ENCODE measurements around the gene PSMB7. TPM values are rescaled to one million over a fixed set of nuclear protein-coding genes. Genes with fewer than 3 reads are reported as not detected.

PSMB7 gene
- total RNA-seq, 1 donor from 2014 or later, result 173 TPM

DNA sequence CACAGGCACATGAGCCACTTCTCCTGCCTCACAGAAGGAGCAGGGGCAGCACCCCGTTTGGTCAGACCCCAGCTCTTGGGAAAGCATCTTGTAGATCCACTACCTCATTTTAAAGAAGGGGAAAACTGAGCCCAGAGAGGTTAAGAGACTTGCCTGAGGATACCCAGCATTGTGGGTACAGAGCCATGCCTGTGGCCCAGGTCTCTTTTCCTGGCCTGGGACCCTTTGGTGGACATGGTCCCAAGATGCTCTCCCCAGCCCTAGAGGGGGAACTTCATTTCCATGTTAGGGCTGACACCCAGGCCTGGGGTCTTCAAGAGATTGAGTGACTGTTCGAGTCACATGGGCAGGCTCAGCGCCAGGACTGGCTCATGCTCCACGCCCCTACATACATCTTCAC, 93.3 kb downstream of the PSMB7 start:
- intact Hi-C loops (cut with micrococcal nuclease), result no loop called here
- DNase-seq (no peak), ATAC-seq (no peak)

GRCh38 chr9:124321416-124321815, 93.8 kb downstream of the PSMB7 start:
- ATAC-seq (no peak), DNase-seq (no peak)
- intact Hi-C loops (cut with micrococcal nuclease), result no loop called here

- intact Hi-C loops (cut with micrococcal nuclease), result no loop called here
- DNase-seq, result peak; percentile 76
- ATAC-seq, result peak; percentile 92
Measured at GRCh38 chr9:124320062-124320973, 94.9 kb downstream of the PSMB7 start.

DNA sequence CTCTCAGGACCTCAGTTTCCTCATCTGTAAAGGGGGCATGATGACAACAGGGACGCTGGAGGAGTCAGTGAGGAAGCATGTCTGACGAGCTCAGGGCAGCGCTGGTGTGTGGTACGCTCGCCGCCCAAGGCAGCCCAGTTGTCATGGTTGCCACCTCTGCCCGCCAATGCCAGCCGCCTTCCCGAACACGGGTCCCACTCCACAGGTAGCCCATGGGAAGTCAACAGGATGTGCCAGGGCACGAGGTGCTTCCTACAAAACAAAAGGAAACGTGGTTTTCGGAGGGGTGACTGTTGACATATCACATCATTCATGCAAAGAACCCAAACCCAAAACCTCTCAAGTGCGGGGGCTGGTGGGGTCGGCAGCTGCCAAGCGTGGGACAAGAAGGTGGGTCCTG, 99.4 kb downstream of the PSMB7 start:
- intact Hi-C loops (cut with micrococcal nuclease), result no loop called here
- DNase-seq (no peak), ATAC-seq (no peak)

DNA sequence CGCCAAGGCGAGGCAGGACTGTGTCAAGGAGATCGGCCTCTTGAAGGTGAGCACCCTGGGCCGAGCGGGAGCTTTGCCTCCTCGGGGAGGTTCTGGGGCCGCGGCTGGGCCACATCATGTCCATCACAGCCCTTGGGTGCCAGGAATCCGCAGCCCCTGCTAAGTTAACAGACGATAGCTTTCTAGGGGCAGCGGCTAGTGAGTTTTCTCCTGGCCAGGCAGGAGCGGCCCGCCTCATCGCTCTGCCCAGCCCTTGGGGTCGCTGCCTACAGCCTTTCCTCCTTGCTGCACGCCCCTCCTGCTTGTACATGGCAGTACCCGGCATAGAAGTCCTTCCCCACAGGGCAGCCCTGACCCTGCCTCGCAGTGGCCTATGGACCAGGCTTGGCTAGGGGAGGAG, 101.3 kb downstream of the PSMB7 start:
- intact Hi-C loops (cut with micrococcal nuclease), result no loop called here
- DNase-seq, result no peak
- no peak for ATAC-seq

- DNase-seq (no peak), ATAC-seq (no peak)
- intact Hi-C loops (cut with micrococcal nuclease), result no loop called here
Measured at GRCh38 chr9:124312290-124313265, 102.7 kb downstream of the PSMB7 start.

DNA sequence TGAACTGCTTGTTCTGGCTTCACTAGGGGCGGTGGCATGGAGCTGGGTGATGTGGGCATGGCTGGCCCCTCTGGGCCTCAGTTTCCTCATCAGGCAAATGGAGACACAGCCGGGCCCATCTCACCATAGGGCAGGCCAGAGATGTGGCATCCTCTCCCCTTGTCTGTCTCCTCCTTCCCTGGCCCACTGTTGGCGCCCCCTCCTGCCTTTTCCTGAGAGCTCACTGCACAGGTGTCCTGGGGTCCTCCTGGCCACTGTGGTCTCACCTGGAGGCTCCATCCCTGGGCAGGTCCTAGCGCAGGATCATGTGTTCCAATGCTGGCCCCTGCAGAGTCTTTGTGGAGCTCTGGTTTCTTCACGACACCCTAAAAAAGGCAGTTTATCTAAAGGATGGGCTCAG, 104.0 kb downstream of the PSMB7 start:
- no peak for ATAC-seq
- no peak for DNase-seq
- intact Hi-C loops (cut with micrococcal nuclease), result no loop called here

GRCh38 chr9:124309667-124310084, 105.6 kb downstream of the PSMB7 start:
- intact Hi-C loops (cut with micrococcal nuclease), result no loop called here
- DNase-seq, result no peak
- peak; percentile 73 for ATAC-seq

DNA sequence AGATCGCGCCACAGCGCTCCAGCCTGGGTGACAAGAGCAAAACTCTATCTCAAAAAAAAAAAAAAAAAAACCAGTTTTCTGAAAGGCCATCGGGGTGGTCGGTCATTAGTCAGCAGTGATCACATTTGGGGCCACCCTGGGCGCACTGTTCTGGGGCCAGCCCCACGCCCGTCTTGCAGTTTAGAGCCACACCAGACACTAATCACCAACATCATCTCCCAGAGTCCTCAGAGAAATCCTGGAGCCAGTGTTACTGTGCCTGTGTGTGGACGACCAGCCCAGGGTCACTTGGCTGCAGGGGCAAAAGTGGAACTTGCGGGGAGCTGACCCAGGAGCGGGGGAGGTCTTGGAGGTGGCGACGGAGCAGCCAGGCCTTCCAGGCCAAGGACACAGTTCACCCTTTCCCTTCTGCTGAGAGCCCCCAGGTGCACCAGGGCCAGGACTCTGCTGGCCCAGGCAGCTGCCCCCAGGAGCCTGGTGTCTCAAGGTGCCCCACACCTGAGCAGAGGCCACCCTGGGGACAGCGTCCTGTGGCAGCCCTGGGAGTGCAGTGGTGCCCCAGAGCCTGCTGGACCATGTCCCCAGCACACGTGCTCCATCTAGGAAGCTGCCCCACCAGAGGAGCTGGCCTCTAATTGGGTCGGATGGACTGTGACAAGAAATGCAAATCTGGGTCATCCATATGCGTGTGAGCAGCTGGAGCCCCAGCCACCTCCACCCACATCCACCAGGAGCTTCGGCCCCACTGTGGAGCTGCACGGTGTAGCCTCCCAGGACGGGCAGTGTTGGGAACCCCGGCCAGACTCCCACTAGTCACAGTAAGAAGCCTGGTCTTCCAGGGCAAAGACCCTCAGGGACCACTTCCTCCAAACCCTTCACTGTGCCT, 106.4 kb downstream of the PSMB7 start:
- DNase-seq, result no peak
- no peak for ATAC-seq
- intact Hi-C loops (cut with micrococcal nuclease), result no loop called here

- intact Hi-C loops (cut with micrococcal nuclease), result no loop called here
- ATAC-seq, result no peak
- DNase-seq, result no peak
Measured at GRCh38 chr9:124307379-124308030, 107.7 kb downstream of the PSMB7 start.

DNA sequence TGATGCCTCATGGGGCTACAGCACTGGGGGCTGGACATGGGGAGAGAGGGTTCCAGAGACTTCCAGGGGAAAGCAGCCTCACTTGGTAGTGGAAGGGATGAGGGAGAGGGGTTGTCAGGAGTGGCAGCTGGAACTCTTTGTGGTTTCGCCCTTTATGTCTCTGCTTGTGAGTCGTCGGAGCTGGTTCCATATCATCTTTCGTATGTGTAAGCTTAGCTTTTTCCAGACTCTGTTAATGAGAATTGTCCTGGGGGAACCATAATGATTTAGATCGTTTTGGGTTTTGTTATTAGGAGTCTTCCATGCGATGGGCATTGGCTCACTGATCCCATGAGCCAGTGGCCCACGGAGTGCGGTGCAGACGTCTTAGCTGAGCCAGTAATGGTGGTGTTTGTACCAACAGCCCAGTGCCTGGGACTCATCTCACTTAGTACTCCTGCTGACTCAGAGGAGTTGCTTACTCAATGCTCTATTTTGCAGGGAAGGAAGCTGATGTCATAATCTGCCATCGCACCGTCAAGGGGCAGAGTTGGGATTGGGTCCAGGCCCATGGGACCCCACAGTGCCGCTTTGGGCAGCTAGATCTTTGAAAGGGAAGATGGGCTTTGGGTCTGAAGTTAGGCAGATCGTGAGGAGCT, 109.0 kb downstream of the PSMB7 start:
- no peak for ATAC-seq
- intact Hi-C loops (cut with micrococcal nuclease), result no loop called here

GRCh38 chr9:124304285-124304684, 111.0 kb downstream of the PSMB7 start:
- no peak for DNase-seq
- intact Hi-C loops (cut with micrococcal nuclease), result no loop called here
- no peak for ATAC-seq

More for the DNA sequence above, 109.0 kb downstream of the PSMB7 start:
- no peak for DNase-seq

DNA sequence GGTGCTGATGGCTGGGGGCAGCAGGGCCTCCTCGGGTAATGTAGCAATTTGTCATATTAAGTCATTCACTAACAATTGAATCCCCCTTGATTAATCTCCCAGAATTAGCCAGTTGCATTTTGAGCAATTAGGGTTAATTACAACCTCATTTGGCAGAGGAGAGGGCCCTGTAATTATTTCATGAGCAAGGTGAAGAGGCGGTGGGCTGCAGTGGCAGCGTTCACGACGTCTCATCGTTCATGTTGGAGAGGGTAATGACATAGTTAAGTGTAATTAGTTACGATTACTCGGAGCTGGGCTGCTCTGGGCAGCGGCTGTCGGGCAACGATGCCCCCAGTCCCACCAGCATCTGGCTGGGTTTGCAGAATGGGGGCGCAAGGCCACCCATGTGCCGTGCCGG, 111.5 kb downstream of the PSMB7 start:
- DNase-seq (no peak), ATAC-seq (no peak)
- intact Hi-C loops (cut with micrococcal nuclease), result no loop called here

Other genes starting within 250 kb of the PSMB7 start
- gene NEK6, start 157.5 kb downstream of the PSMB7 start, total RNA-seq, result 7.7 TPM
- not detected for gene ADGRD2, start 35.0 kb upstream of the PSMB7 start, total RNA-seq
- not detected for gene NR5A1, start 92.0 kb upstream of the PSMB7 start, total RNA-seq